PC-9 (cell line): ENCODE measurements around the gene ROBO1. TPM values are rescaled to one million over a fixed set of nuclear protein-coding genes. Genes with fewer than 3 reads are reported as not detected.

Experiments
- BruUV-seq: library from RNA; stranded (reverse); fragments of 400-500 nt; replicated peaks from 2 replicates; lab custom pipeline; 2021; lab: Mats Ljungman, UMichigan
- CTCF ChIA-PET: fragments of 300-600 bp; sonication (Branson Sonifier 250); formaldehyde crosslinking; loops from one replicate; lab custom pipeline; 2022; ENCODE audit warnings: antibody characterized with exemption; lab: Charles Lee
- POLR2A ChIA-PET: fragments of 300-600 bp; sonication (Branson Sonifier 250); formaldehyde crosslinking; loops from one replicate; lab custom pipeline; 2022; ENCODE audit warnings: antibody characterized with exemption; ENCODE audit not compliant: unreplicated experiment; lab: Charles Lee
- DNase-seq, 2 experiments: peaks; one replicate each; pipeline versions ENCODE4 v3.0.0 to v3.0.0-alpha.2; 2015 to 2022; ENCODE audit warnings: mixed read lengths in 1 of 2
- H2AFZ ChIP-seq: fragments of 200-600 bp; sonication (generic); 2 replicates; pipeline ENCODE4 v1.8.1; 2017; ENCODE audit warnings: antibody characterized with exemption
- H3F3A ChIP-seq: fragments of 200-600 bp; sonication (generic); 2 replicates; pipeline ENCODE4 v1.8.1; 2017; ENCODE audit warnings: antibody characterized with exemption, mild to moderate bottlenecking, low read depth; ENCODE audit not compliant: insufficient read depth
- H3K27ac ChIP-seq: fragments of 200-600 bp; sonication (generic); 2 replicates; pipeline ENCODE4 v1.6.1; 2016; ENCODE audit warnings: mixed run types
- H3K27me3 ChIP-seq: fragments of 200-600 bp; sonication (generic); 2 replicates; pipeline ENCODE4 v1.6.1; 2016; ENCODE audit warnings: low read depth, mixed run types; ENCODE audit not compliant: insufficient read depth
- H3K36me3 ChIP-seq: fragments of 200-600 bp; sonication (generic); 2 replicates; pipeline ENCODE4 v1.6.1; 2016; ENCODE audit warnings: low read depth, mixed run types
- H3K4me1 ChIP-seq: fragments of 200-600 bp; sonication (generic); replicated peaks from 2 replicates; pipeline ENCODE4 v1.6.1; 2016; ENCODE audit warnings: mixed run types; ENCODE audit not compliant: insufficient read depth
- H3K4me2 ChIP-seq: fragments of 200-600 bp; sonication (generic); 2 replicates; pipeline ENCODE4 v1.6.1; 2017; ENCODE audit warnings: mixed run types
- H3K4me3 ChIP-seq: fragments of 200-600 bp; sonication (generic); 2 replicates; pipeline ENCODE4 v1.6.1; 2016; ENCODE audit warnings: mixed run types
- H3K79me2 ChIP-seq: fragments of 200-600 bp; sonication (generic); 2 replicates; pipeline ENCODE4 v1.6.1; 2017; ENCODE audit warnings: low read depth, mixed run types
- H3K9me2 ChIP-seq: fragments of 200-600 bp; sonication (generic); 2 replicates; pipeline ENCODE4 v1.8.1; 2017; ENCODE audit warnings: mild to moderate bottlenecking; ENCODE audit not compliant: insufficient read depth
- H3K9me3 ChIP-seq: fragments of 200-600 bp; sonication (generic); 2 replicates; pipeline ENCODE4 v1.8.1; 2016; ENCODE audit warnings: low read depth; ENCODE audit not compliant: insufficient read depth
- H4K20me1 ChIP-seq: fragments of 200-600 bp; sonication (generic); 2 replicates; pipeline ENCODE4 v1.8.1; 2017; ENCODE audit not compliant: insufficient read depth
- EZH2 ChIP-seq: fragments of 200-600 bp; sonication (generic); IDR thresholded peaks from 2 replicates; pipeline ENCODE4 v1.8.0; 2017; ENCODE audit warnings: antibody characterized with exemption, low read depth
- intact Hi-C: fragments of 100-400 bp; cut with micrococcal nuclease; formaldehyde crosslinking; loops from one replicate; pipeline ENCODE4 v1.10.0; 2022; ENCODE audit not compliant: unreplicated experiment
- total RNA-seq: library from RNA; stranded (reverse); gene quantifications from 2 replicates; pipeline ENCODE4 v1.2.3, GENCODE V29; 2021
- TF ChIP-seq, protein P1 (sequence below): fragments of 200-600 bp; sonication (generic); conservative IDR thresholded peaks from 2 replicates; pipeline ENCODE4 v1.6.1; 2017; ENCODE audit warnings: mixed run types, antibody characterized with exemption, mild to moderate bottlenecking, moderate library complexity

The ROBO1 gene
- total RNA-seq, 1 experiment from 2014 or later = 17.5 TPM

- DNase-seq = no peak
- intact Hi-C loops = no loop called here
- TF ChIP-seq, protein P1, sequence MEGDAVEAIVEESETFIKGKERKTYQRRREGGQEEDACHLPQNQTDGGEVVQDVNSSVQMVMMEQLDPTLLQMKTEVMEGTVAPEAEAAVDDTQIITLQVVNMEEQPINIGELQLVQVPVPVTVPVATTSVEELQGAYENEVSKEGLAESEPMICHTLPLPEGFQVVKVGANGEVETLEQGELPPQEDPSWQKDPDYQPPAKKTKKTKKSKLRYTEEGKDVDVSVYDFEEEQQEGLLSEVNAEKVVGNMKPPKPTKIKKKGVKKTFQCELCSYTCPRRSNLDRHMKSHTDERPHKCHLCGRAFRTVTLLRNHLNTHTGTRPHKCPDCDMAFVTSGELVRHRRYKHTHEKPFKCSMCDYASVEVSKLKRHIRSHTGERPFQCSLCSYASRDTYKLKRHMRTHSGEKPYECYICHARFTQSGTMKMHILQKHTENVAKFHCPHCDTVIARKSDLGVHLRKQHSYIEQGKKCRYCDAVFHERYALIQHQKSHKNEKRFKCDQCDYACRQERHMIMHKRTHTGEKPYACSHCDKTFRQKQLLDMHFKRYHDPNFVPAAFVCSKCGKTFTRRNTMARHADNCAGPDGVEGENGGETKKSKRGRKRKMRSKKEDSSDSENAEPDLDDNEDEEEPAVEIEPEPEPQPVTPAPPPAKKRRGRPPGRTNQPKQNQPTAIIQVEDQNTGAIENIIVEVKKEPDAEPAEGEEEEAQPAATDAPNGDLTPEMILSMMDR = no peak
- no peak for TF ChIP-seq EZH2
- no peaks in the 10 kb centered on the region for H3K36me3 ChIP-seq
- H4K20me1 ChIP-seq = no peaks in the 10 kb centered on the region
- no peaks in the 10 kb centered on the region for H3K9me2 ChIP-seq
- no peaks in the 10 kb centered on the region for H3K4me1 ChIP-seq
- no TSS peak for BruUV-seq
- H3F3A ChIP-seq = no peaks in the 10 kb centered on the region
- no peaks in the 10 kb centered on the region for H3K79me2 ChIP-seq
- H3K9me3 ChIP-seq = no peaks in the 10 kb centered on the region
- no peak overlapping the region for H3K4me2 ChIP-seq
- no peaks in the 10 kb centered on the region for H3K27me3 ChIP-seq
- no peak overlapping the region for H2AFZ ChIP-seq
- H3K4me3 ChIP-seq = no peak overlapping the region
- ChIA-PET POLR2A (no interaction called here), CTCF (no interaction called here)
- H3K27ac ChIP-seq = no peak overlapping the region
Observed at GRCh38 chr3:79255292-79255691, 512.5 kb downstream of the ROBO1 start.

- POLR2A ChIA-PET = no interaction called here
- no TSS peak for BruUV-seq
- intact Hi-C loops = no loop called here
Observed at GRCh38 chr3:79253704-79254103, 514.1 kb downstream of the ROBO1 start.

DNA sequence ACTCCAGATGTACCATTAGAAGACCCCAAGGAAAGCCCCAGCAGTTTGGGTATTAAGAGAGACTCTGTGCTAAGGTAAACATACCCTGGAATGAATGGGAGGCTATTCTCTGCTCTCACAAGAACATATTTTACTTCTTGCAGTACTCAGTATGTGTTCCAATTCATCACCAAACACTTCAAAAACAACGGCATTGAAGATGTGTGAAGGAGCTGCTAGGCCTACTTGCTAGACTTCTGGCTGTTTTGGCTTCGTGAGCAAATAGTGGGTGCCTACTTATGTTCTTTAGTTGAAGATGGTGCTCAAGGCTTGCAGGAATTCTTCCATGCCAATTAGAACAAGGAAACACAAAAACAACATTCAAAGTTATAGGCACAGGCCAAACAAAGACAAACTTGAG lies 514.5 kb downstream of the ROBO1 start:
- no peak overlapping the region for H3K4me3 ChIP-seq
- POLR2A ChIA-PET = no interaction called here
- H3K9me2 ChIP-seq = 0 out of 2 replicates have a peak, but pooled peaks cover 3% of the 10 kb centered on the region
- H3K4me2 ChIP-seq = no peak overlapping the region
- CTCF ChIA-PET = no interaction called here
- no peaks in the 10 kb centered on the region for H3K9me3 ChIP-seq
- no peak overlapping the region for H2AFZ ChIP-seq
- no peaks in the 10 kb centered on the region for H3K4me1 ChIP-seq
- intact Hi-C loops = no loop called here
- DNase-seq = no peak
- no peaks in the 10 kb centered on the region for H3K36me3 ChIP-seq
- no peaks in the 10 kb centered on the region for H3K79me2 ChIP-seq
- no peaks in the 10 kb centered on the region for H3K27me3 ChIP-seq
- H4K20me1 ChIP-seq = no peaks in the 10 kb centered on the region
- no TSS peak for BruUV-seq
- H3K27ac ChIP-seq = no peak overlapping the region
- no peak for TF ChIP-seq EZH2
- TF ChIP-seq, protein P1 = no peak
- no peaks in the 10 kb centered on the region for H3F3A ChIP-seq

More at GRCh38 chr3:79253704-79254103, 514.1 kb downstream of the ROBO1 start:
- no peaks in the 10 kb centered on the region for H3F3A ChIP-seq
- TF ChIP-seq, protein P1 = no peak
- no peak for TF ChIP-seq EZH2
- H3K36me3 ChIP-seq = no peaks in the 10 kb centered on the region
- H4K20me1 ChIP-seq = no peaks in the 10 kb centered on the region
- H3K4me3 ChIP-seq = no peak overlapping the region
- H3K79me2 ChIP-seq = no peaks in the 10 kb centered on the region
- H3K4me1 ChIP-seq = no peaks in the 10 kb centered on the region
- H2AFZ ChIP-seq = no peak overlapping the region
- H3K9me3 ChIP-seq = no peaks in the 10 kb centered on the region
- H3K9me2 ChIP-seq = 0 out of 2 replicates have a peak, but pooled peaks cover 3% of the 10 kb centered on the region
- no peaks in the 10 kb centered on the region for H3K27me3 ChIP-seq
- no peak overlapping the region for H3K4me2 ChIP-seq
- H3K27ac ChIP-seq = no peak overlapping the region
- no peak for DNase-seq
- CTCF ChIA-PET = no interaction called here
